ENCODE data around the gene SOX18. TPM values are rescaled to one million over a fixed set of nuclear protein-coding genes. Genes with fewer than 3 reads are reported as not detected.
A peak's percentile ranks its signal among the peaks of the same experiment; 100 is the strongest.

The SOX18 gene
- total and polyA plus RNA-seq, 2 of the 8 experiments (the other 6 are each of a cell fraction or from before 2014, with no cell fraction given): 0.09 TPM; not detected in 1

DNA sequence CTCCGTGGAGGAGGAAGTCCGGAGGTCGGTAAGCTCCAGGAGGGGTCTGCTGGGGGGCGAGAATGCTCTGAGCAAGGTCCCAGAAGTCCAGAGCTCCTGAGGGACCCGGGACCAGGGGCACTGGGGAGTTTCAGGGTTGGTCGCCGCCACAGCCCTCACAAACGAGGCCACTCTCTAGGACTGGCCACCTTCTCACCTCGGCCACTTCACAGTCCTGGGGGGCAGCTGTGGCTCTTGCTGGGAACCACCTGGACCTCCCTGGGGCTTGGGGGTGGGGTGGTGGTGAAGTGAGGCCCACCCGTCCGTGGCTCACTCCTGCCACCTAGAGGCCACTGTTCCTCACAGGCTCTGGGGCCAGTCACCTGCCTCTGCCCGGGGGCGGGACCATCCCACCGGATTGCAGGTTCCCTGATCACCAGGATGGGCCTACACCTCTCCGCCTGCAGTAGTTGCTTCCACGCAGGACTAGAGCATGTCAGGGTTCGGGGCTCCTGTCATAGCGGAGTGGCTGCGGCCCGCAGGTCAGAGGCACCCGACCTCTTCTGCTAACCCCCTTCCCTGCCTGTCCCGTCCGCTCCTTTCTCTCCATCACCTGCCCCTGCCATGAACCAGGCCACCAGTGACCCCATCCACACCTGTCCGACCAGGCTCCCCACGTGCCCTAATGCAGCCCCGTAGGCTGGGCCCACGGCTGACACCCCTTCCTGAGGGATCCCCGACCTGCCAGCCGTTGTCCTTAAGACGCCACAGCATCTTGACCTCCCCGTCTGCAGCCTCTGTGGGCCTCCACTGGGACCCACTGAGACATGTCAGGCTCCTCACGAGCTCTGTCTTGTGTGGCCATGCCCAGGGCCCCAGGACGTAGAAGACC, 8.4 kb upstream of the SOX18 start:
- Histone ChIP-seq H3K27me3 (replicated peaks in 1 of 4; ENCODE audit: control insufficient read depth in 3 of 4, extremely low read depth in 1 of 4, insufficient read depth in 3 of 4, low read length in 3 of 4) (peaks cover 0 to 5% (median 2%) of the 10 kb centered on the region in 4 experiments; a peak in 2 of 7 replicates), H3K36me3 (ENCODE audit: control insufficient read depth in 2 of 4, insufficient read depth in 4 of 4, low read length in 3 of 4) (no peaks in the 10 kb centered on the region), H3K23me2 (ENCODE audit: low read depth, low read length) (no peaks in the 10 kb centered on the region; the same call in 1 of the 2 replicates), H3K4me3 (ENCODE audit: extremely low read depth in 1 of 4, insufficient read depth in 2 of 4, low read depth in 3 of 4, low read length in 4 of 4) (peak overlapping the region in 1 of 4 experiments; percentile 7; a peak in 1 of 8 replicates), H3K9me3 (ENCODE audit: insufficient read depth in 2 of 2, low read depth in 1 of 2, low read length in 1 of 2) (no peaks in the 10 kb centered on the region), H4K5ac (ENCODE audit: insufficient read length, low read depth, low read length) (no peak overlapping the region), H3K79me1 (ENCODE audit: low read depth, low read length) (no peaks in the 10 kb centered on the region), H3K79me2 (ENCODE audit: control insufficient read depth in 1 of 2, insufficient read depth in 2 of 2, low read length in 2 of 2) (no peaks in the 10 kb centered on the region), H2BK20ac (ENCODE audit: low read length) (no peak overlapping the region; the same call in 1 of the 2 replicates), H2BK120ac (replicated peaks; ENCODE audit: low read depth, low read length) (no peak overlapping the region), H4K8ac (ENCODE audit: extremely low read depth, insufficient read depth, low read length) (peak overlapping the region; percentile 88), H3K56ac (replicated peaks; ENCODE audit: insufficient read length, low read depth, low read length) (no peak overlapping the region), H3K4me1 (replicated peaks in 1 of 4; ENCODE audit: control insufficient read depth in 3 of 4, insufficient read depth in 4 of 4, low read length in 3 of 4) (peaks cover 0 to 22% (median 14%) of the 10 kb centered on the region in 4 experiments; a peak in 6 of 7 replicates), H4K91ac (replicated peaks; ENCODE audit: insufficient read length, low read length) (no peak overlapping the region), H3K27ac (ENCODE audit: low read depth, low read length) (no peak overlapping the region), H3K23ac (ENCODE audit: insufficient read length) (no peak overlapping the region), H2AK5ac (ENCODE audit: low read depth, low read length) (no peak overlapping the region), H3K18ac (ENCODE audit: extremely low read depth, low read length) (peak overlapping the region; percentile 62; the same call in 1 of the 2 replicates), H3K4me2 (ENCODE audit: insufficient read depth in 1 of 2, low read depth in 2 of 2, low read length in 2 of 2) (peak overlapping the region in 1 of 2 experiments; percentile 57; a peak in 1 of 4 replicates), H3K4ac (replicated peaks; ENCODE audit: insufficient read length, low read depth, low read length) (peak overlapping the region; percentile 93), H3K14ac (ENCODE audit: insufficient read length) (no peak overlapping the region), H4K20me1 (replicated peaks in 1 of 2; ENCODE audit: control insufficient read depth in 1 of 2, insufficient read depth in 2 of 2, low read length in 2 of 2) (no peaks in the 10 kb centered on the region), H2BK15ac (ENCODE audit: low read length) (peak overlapping the region; percentile 98; the same call in 1 of the 2 replicates), H2BK12ac (ENCODE audit: low read depth, low read length) (no peak overlapping the region; the same call in 1 of the 2 replicates), H3K9ac (replicated peaks in 1 of 4; ENCODE audit: extremely low read depth in 1 of 4, low read depth in 3 of 4, low read length in 3 of 4) (no peak overlapping the region), H2BK5ac (ENCODE audit: low read depth, low read length) (0 out of 2 replicates have a peak overlapping the region, but pooled peaks have one; percentile 19), H2AFZ (ENCODE audit: low read length) (no peak overlapping the region)
- DNase-seq (ENCODE audit: low read depth in 1 of 2, low spot score in 2 of 2) (peak in 1 of 2 experiments; percentile 98), FAIRE-seq (no peak)
- ChIA-PET POLR2A (ENCODE audit: partially characterized antibody) (interaction anchor here (1.7 to 1.8 kb wide), 2 partner anchors 13 to 18 kb away, joined by 8 to 9 read pairs; no protein-coding TSS in a partner anchor), CTCF (ENCODE audit: partially characterized antibody) (interaction anchor here (0.6 to 15.0 kb wide), 21 partner anchors 8 to 519 kb away, joined by 3 to 139 read pairs (median 4); partner anchors contain the start of genes C20orf204, LKAAEAR1, OPRL1 and RGS19)
- 40% methylated on average over 30 of the region's 33 CpGs; no CpG with 5 or more reads in 1 of the 2 experiments for WGBS, 2 experiments (ENCODE audit: extremely low coverage in 1 of 2, insufficient coverage in 1 of 2, insufficient read length in 1 of 2, insufficient replicate concordance in 2 of 2, low coverage in 1 of 2, low lambda C conversion rate in 2 of 2, missing lambda C conversion rate in 1 of 2)
- TF ChIP-seq BRCA1 (IDR thresholded peaks at IDR 0.05; ENCODE audit: low read depth, low read length) (no peak), KDM1A (IDR thresholded peaks at IDR 0.05; ENCODE audit: borderline replicate concordance, low read length) (no peak), SIRT6 (IDR thresholded peaks at IDR 0.05; ENCODE audit: low read length) (no peak), ASH2L (IDR thresholded peaks at IDR 0.05; ENCODE audit: low read length) (no peak), EZH2 (IDR thresholded peaks at IDR 0.05; ENCODE audit: low read depth, low read length, severe bottlenecking) (no peak), SP1 (IDR thresholded peaks at IDR 0.05; ENCODE audit: low read depth, low read length) (0 out of 2 replicates have a peak, but pooled peaks have one; percentile 18), CBX5 (IDR thresholded peaks at IDR 0.05; ENCODE audit: low read depth, low read length) (no peak), POU5F1 (IDR thresholded peaks at IDR 0.05; ENCODE audit: low read depth, low read length) (no peak), RAD21 (IDR thresholded peaks at IDR 0.05 in 1 of 2, conservative IDR thresholded peaks at IDR 0.05 in 1 of 2; ENCODE audit: low read depth in 2 of 2, low read length in 2 of 2) (peak; percentile 87 to 88)
- TF ChIP-seq, protein P1, sequence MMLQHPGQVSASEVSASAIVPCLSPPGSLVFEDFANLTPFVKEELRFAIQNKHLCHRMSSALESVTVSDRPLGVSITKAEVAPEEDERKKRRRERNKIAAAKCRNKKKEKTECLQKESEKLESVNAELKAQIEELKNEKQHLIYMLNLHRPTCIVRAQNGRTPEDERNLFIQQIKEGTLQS (IDR thresholded peaks at IDR 0.05; ENCODE audit: insufficient read depth, low read depth, low read length): no peak

Measured in H1 (cell line).